ENCODE data around the gene NELL1. TPM values are rescaled to one million over a fixed set of nuclear protein-coding genes. Genes with fewer than 3 reads are reported as not detected.

NELL1 gene
- total RNA-seq, 2 experiments from 2014 or later = not detected

- ChIA-PET POLR2A (no interaction called here), CTCF (no interaction called here)
- Mint-ChIP-seq H3K27ac (no peak overlapping the region), H3K27me3 (no peaks in the 10 kb centered on the region), H3K36me3 (ENCODE audit: low read depth) (no peaks in the 10 kb centered on the region), H3K9me3 (no peaks in the 10 kb centered on the region), H3K4me3 (no peak overlapping the region), H3K4me1 (ENCODE audit: low read depth) (no peaks in the 10 kb centered on the region)
- intact Hi-C loops (cut with micrococcal nuclease) = no loop called here
- ATAC-seq = no peak
- TF ChIP-seq, protein P1, sequence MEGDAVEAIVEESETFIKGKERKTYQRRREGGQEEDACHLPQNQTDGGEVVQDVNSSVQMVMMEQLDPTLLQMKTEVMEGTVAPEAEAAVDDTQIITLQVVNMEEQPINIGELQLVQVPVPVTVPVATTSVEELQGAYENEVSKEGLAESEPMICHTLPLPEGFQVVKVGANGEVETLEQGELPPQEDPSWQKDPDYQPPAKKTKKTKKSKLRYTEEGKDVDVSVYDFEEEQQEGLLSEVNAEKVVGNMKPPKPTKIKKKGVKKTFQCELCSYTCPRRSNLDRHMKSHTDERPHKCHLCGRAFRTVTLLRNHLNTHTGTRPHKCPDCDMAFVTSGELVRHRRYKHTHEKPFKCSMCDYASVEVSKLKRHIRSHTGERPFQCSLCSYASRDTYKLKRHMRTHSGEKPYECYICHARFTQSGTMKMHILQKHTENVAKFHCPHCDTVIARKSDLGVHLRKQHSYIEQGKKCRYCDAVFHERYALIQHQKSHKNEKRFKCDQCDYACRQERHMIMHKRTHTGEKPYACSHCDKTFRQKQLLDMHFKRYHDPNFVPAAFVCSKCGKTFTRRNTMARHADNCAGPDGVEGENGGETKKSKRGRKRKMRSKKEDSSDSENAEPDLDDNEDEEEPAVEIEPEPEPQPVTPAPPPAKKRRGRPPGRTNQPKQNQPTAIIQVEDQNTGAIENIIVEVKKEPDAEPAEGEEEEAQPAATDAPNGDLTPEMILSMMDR (IDR thresholded peaks at IDR 0.05) = no peak
- DNase-seq = no peak
Observed at GRCh38 chr11:21144531-21144930, 475.1 kb downstream of the NELL1 start.

DNA sequence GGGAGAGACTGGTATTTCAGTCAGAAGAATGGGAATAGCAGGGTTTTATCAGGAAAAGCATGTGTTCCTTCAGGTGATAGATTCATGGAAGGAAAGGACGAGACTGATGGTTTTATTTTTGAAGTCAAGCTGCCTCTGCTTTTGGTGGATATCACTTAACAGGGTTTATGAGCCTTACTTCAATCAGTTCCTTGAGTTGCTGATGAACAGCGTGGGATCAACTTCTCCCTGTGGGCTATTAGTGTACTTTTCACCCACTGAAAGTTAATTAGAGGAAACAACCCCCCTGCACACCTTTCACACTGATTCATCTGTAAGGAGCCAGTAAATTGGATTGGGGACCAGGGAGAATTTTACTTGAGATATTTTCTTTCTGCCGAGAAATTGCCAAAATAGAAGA is 479.0 kb downstream of the NELL1 start:
- POLR2A ChIA-PET = no interaction called here
- TF ChIP-seq, protein P1 (IDR thresholded peaks at IDR 0.05) = no peak
- ATAC-seq = no peak

DNA sequence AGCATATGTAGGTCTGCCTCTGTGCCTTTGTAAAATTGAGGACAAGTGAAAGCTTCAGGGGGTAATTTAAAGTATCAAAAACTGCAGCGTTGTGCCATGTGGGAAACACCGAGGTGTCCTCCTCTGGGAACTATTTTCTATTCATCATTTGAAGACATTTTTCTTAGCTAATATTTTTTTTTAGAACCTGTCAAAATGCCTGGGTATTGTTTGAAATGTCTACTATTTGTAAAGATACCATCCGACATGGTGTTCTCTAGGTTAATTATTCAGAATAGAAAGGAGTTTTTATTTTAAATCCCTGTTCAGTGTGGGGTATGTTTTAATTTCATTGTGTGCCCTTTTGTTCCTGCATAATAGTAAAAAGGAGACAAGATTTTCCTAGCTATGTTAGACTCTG is 490.8 kb downstream of the NELL1 start:
- Mint-ChIP-seq H3K27me3 (peaks cover 2% of the 10 kb centered on the region), H3K4me1 (ENCODE audit: low read depth) (no peaks in the 10 kb centered on the region)
- CTCF ChIA-PET = interaction anchor here (0.6 to 1.2 kb wide), 2 partner anchors 18 to 48 kb away, joined by 3 read pairs; no protein-coding TSS in a partner anchor

More for the DNA sequence above, 479.0 kb downstream of the NELL1 start:
- intact Hi-C loops (cut with micrococcal nuclease) = no loop called here
- Mint-ChIP-seq H3K4me3 (no peak overlapping the region), H3K36me3 (ENCODE audit: low read depth) (no peaks in the 10 kb centered on the region), H3K9me3 (no peaks in the 10 kb centered on the region), H3K27ac (no peak overlapping the region), H3K27me3 (no peaks in the 10 kb centered on the region), H3K4me1 (ENCODE audit: low read depth) (no peaks in the 10 kb centered on the region)
- DNase-seq = no peak
- CTCF ChIA-PET = no interaction called here

GRCh38 chr11:21169639-21170038 is 500.3 kb downstream of the NELL1 start:
- Mint-ChIP-seq H3K27ac (no peak overlapping the region), H3K4me3 (no peak overlapping the region), H3K4me1 (ENCODE audit: low read depth) (no peaks in the 10 kb centered on the region), H3K27me3 (no peaks in the 10 kb centered on the region), H3K36me3 (ENCODE audit: low read depth) (no peaks in the 10 kb centered on the region), H3K9me3 (no peaks in the 10 kb centered on the region)
- DNase-seq (no peak), ATAC-seq (no peak)
- intact Hi-C loops (cut with micrococcal nuclease) = no loop called here
- TF ChIP-seq, protein P1 (IDR thresholded peaks at IDR 0.05) = no peak
- ChIA-PET POLR2A (no interaction called here), CTCF (no interaction called here)

More for the DNA sequence above, 490.8 kb downstream of the NELL1 start:
- intact Hi-C loops (cut with micrococcal nuclease) = no loop called here
- POLR2A ChIA-PET = no interaction called here
- ATAC-seq (no peak), DNase-seq (no peak)
- no peak overlapping the region for H3K27ac Mint-ChIP-seq
- peaks cover 3% of the 10 kb centered on the region for H3K9me3 Mint-ChIP-seq
- TF ChIP-seq, protein P1 (IDR thresholded peaks at IDR 0.05) = no peak
- no peak overlapping the region for H3K4me3 Mint-ChIP-seq
- H3K36me3 Mint-ChIP-seq (ENCODE audit: low read depth) = no peaks in the 10 kb centered on the region

DNA sequence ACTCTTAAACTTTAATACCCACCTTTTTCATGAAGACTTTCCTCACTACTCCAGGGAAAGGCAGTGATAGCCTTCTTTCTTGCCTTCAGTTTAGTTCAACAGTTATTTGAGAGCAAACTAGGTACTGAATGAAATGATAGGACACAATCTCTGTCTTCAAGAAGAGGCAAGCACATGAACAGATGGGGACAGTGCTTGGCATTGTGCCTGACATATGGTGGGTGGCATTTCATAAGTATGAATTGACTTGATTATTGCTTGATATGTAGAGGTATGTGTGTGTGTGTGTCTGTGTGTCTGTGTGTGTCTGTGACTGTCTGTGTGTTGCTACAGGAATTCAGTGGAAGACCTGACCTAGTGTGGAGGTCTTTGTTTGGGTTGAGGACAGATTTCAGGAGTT is 504.1 kb downstream of the NELL1 start:
- no peak overlapping the region for H3K4me3 Mint-ChIP-seq
- ATAC-seq = no peak
- CTCF ChIA-PET = no interaction called here
- H3K27me3 Mint-ChIP-seq = no peaks in the 10 kb centered on the region
- H3K4me1 Mint-ChIP-seq (ENCODE audit: low read depth) = no peaks in the 10 kb centered on the region
- peaks cover 2% of the 10 kb centered on the region for H3K9me3 Mint-ChIP-seq
- no peak for DNase-seq
- intact Hi-C loops (cut with micrococcal nuclease) = no loop called here
- no peak overlapping the region for H3K27ac Mint-ChIP-seq
- POLR2A ChIA-PET = no interaction called here
- H3K36me3 Mint-ChIP-seq (ENCODE audit: low read depth) = no peaks in the 10 kb centered on the region
- TF ChIP-seq, protein P1 (IDR thresholded peaks at IDR 0.05) = no peak
